Stimulated activated CD8-positive, alpha-beta memory T cell treated with anti-CD3 and anti-CD28 coated beads, Interleukin-15, amount 100 ng/mL, for 1 hour (primary cell): ENCODE measurements around the gene TM7SF3.

Source experiments
- DNase-seq: peaks from one replicate; pipeline ENCODE4 v3.0.0-alpha.2; 2020; ENCODE audit warnings: low read depth

TM7SF3 gene

DNA sequence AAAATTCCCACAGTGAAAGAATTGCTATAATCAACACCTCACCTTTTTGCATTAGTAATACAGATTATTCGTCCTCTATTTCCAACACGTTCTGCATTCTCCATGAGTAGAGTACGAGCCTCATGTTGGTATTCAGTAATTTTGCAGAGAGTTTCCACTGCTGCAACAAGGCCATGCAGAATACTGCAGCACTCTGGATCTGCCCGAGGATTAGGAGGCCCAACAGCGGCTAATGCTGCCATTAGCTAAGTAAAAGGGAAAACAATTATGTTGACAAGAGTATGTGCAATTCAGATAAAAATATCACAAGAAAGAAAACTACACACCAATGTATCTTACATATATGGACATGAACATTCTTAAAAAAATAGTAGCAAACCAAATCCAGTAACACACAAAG is 85.5 kb downstream of the TM7SF3 start:
- no peak for DNase-seq
